ENCODE data around the gene UBE3B.

UBE3B gene

GRCh38 chr12:109432431-109432830 lies 45.0 kb upstream of the UBE3B start:
- H3K9ac ChIP-seq (ENCODE audit: low read length), result no peak overlapping the region
- H2BK5ac ChIP-seq (ENCODE audit: low read depth, low read length, poor library complexity), result no peak overlapping the region
- H3K18ac ChIP-seq (ENCODE audit: low read length), result no peak overlapping the region
- H4K8ac ChIP-seq (ENCODE audit: low read depth, low read length), result no peak overlapping the region
- H3K14ac ChIP-seq (ENCODE audit: low read length), result no peak overlapping the region
- H3K36me3 ChIP-seq (ENCODE audit: control insufficient read depth in 1 of 2, insufficient read depth in 2 of 2, low read length in 2 of 2), result no peaks in the 10 kb centered on the region
- H3K4me1 ChIP-seq (ENCODE audit: control insufficient read depth in 1 of 2, insufficient read depth in 2 of 2, low read length in 2 of 2), result peaks cover 11 to 14% of the 10 kb centered on the region in 2 experiments
- H4K91ac ChIP-seq (ENCODE audit: low read depth, low read length), result no peak overlapping the region
- no peak overlapping the region for H2AK5ac ChIP-seq (ENCODE audit: low read length)
- H2BK120ac ChIP-seq (ENCODE audit: insufficient read depth, low read length, poor library complexity), result no peak overlapping the region
- H3K27ac ChIP-seq (ENCODE audit: low read depth, low read length), result no peak overlapping the region
- H4K12ac ChIP-seq (ENCODE audit: low read depth, low read length), result no peak overlapping the region
- no CpG with 5 or more reads among the region's 6 CpGs for WGBS (ENCODE audit: extremely low coverage, insufficient coverage, insufficient read length)
- no peak overlapping the region for H3K4ac ChIP-seq (ENCODE audit: low read depth, low read length)
- no peak overlapping the region for H2BK12ac ChIP-seq (ENCODE audit: low read length)
- H3K23ac ChIP-seq (ENCODE audit: low read length), result no peak overlapping the region
- no peaks in the 10 kb centered on the region for H3K79me2 ChIP-seq (ENCODE audit: control insufficient read depth, insufficient read depth, low read length, poor library complexity)
- DNase-seq, result peak; percentile 68 to 90
- H3K79me1 ChIP-seq (ENCODE audit: low read length), result no peaks in the 10 kb centered on the region
- no peaks in the 10 kb centered on the region for H3K9me3 ChIP-seq (ENCODE audit: insufficient read depth, low read depth, low read length)
- no peaks in the 10 kb centered on the region for H3K27me3 ChIP-seq (ENCODE audit: insufficient read depth, low read length)
- H3K4me3 ChIP-seq (ENCODE audit: low read depth, low read length), result no peak overlapping the region
- no peak overlapping the region for H3K4me2 ChIP-seq (ENCODE audit: low read length)
- H2AFZ ChIP-seq (ENCODE audit: insufficient read depth, low read length, poor library complexity), result no peak overlapping the region

GRCh38 chr12:109432842-109433304 lies 44.6 kb upstream of the UBE3B start:
- H3K36me3 ChIP-seq (ENCODE audit: control insufficient read depth in 1 of 2, insufficient read depth in 2 of 2, low read length in 2 of 2), result no peaks in the 10 kb centered on the region
- no peaks in the 10 kb centered on the region for H3K79me1 ChIP-seq (ENCODE audit: low read length)
- H3K4me1 ChIP-seq (ENCODE audit: control insufficient read depth in 1 of 2, insufficient read depth in 2 of 2, low read length in 2 of 2), result peaks cover 11 to 14% of the 10 kb centered on the region in 2 experiments
- no peak overlapping the region for H4K91ac ChIP-seq (ENCODE audit: low read depth, low read length)
- no peak overlapping the region for H3K14ac ChIP-seq (ENCODE audit: low read length)
- H3K9ac ChIP-seq (ENCODE audit: low read length), result no peak overlapping the region
- no peak overlapping the region for H2BK120ac ChIP-seq (ENCODE audit: insufficient read depth, low read length, poor library complexity)
- H3K18ac ChIP-seq (ENCODE audit: low read length), result no peak overlapping the region
- H3K79me2 ChIP-seq (ENCODE audit: control insufficient read depth, insufficient read depth, low read length, poor library complexity), result no peaks in the 10 kb centered on the region
- no peaks in the 10 kb centered on the region for H3K27me3 ChIP-seq (ENCODE audit: insufficient read depth, low read length)
- no peak overlapping the region for H3K4me3 ChIP-seq (ENCODE audit: low read depth, low read length)
- no peak overlapping the region for H3K4ac ChIP-seq (ENCODE audit: low read depth, low read length)
- no peak overlapping the region for H3K4me2 ChIP-seq (ENCODE audit: low read length)
- no peak overlapping the region for H2AFZ ChIP-seq (ENCODE audit: insufficient read depth, low read length, poor library complexity)
- H3K27ac ChIP-seq (ENCODE audit: low read depth, low read length), result no peak overlapping the region
- DNase-seq, result peak; percentile 88 to 94
- no peak overlapping the region for H2BK5ac ChIP-seq (ENCODE audit: low read depth, low read length, poor library complexity)
- no peak overlapping the region for H3K23ac ChIP-seq (ENCODE audit: low read length)
- H3K9me3 ChIP-seq (ENCODE audit: insufficient read depth, low read depth, low read length), result no peaks in the 10 kb centered on the region
- WGBS (ENCODE audit: extremely low coverage, insufficient coverage, insufficient read length), result no CpG with 5 or more reads among the region's 14 CpGs
- H4K8ac ChIP-seq (ENCODE audit: low read depth, low read length), result no peak overlapping the region
- H4K12ac ChIP-seq (ENCODE audit: low read depth, low read length), result no peak overlapping the region
- H2AK5ac ChIP-seq (ENCODE audit: low read length), result no peak overlapping the region
- H2BK12ac ChIP-seq (ENCODE audit: low read length), result peak overlapping the region; percentile 1

DNA sequence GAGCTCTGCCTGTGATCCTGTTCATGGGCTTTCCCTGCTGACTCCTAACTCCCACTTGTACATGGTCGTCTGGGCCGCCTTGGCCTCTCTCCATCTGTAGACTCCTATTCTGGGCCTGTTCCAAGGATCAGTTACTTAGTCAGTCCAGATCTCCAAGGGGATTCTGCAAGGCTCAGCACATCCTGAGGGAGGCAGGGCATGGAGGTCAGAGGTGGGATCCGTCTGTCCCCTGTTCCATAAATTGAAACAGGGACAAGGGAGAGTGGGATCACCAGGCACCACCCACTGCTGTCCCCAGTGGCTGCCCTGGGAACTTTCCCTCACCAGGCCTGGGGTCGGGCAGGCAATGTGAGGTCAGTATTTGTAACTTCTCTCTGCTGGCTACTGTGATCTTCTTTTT lies 43.8 kb upstream of the UBE3B start:
- Histone ChIP-seq H2AK5ac (ENCODE audit: low read length) (peak overlapping the region; percentile 22), H2BK120ac (ENCODE audit: insufficient read depth, low read length, poor library complexity) (no peak overlapping the region), H3K79me1 (ENCODE audit: low read length) (no peaks in the 10 kb centered on the region), H3K23ac (ENCODE audit: low read length) (no peak overlapping the region), H3K9me3 (ENCODE audit: insufficient read depth, low read depth, low read length) (no peaks in the 10 kb centered on the region), H3K27ac (ENCODE audit: low read depth, low read length) (no peak overlapping the region), H3K4me2 (ENCODE audit: low read length) (no peak overlapping the region), H2AFZ (ENCODE audit: insufficient read depth, low read length, poor library complexity) (peak overlapping the region; percentile 17), H3K27me3 (ENCODE audit: insufficient read depth, low read length) (no peaks in the 10 kb centered on the region), H2BK12ac (ENCODE audit: low read length) (peak overlapping the region; percentile 36), H3K36me3 (ENCODE audit: control insufficient read depth in 1 of 2, insufficient read depth in 2 of 2, low read length in 2 of 2) (no peaks in the 10 kb centered on the region), H4K91ac (ENCODE audit: low read depth, low read length) (peak overlapping the region; percentile 35), H2BK5ac (ENCODE audit: low read depth, low read length, poor library complexity) (no peak overlapping the region), H3K14ac (ENCODE audit: low read length) (no peak overlapping the region), H4K12ac (ENCODE audit: low read depth, low read length) (no peak overlapping the region), H3K4me1 (ENCODE audit: control insufficient read depth in 1 of 2, insufficient read depth in 2 of 2, low read length in 2 of 2) (peaks cover 11 to 14% of the 10 kb centered on the region in 2 experiments), H3K4me3 (ENCODE audit: low read depth, low read length) (no peak overlapping the region), H4K8ac (ENCODE audit: low read depth, low read length) (peak overlapping the region; percentile 29), H3K18ac (ENCODE audit: low read length) (no peak overlapping the region), H3K9ac (ENCODE audit: low read length) (no peak overlapping the region), H3K79me2 (ENCODE audit: control insufficient read depth, insufficient read depth, low read length, poor library complexity) (no peaks in the 10 kb centered on the region), H3K4ac (ENCODE audit: low read depth, low read length) (no peak overlapping the region)
- WGBS (ENCODE audit: extremely low coverage, insufficient coverage, insufficient read length), result no CpG with 5 or more reads among the region's 4 CpGs
- peak in 1 of 2 donors; percentile 20 for DNase-seq

GRCh38 chr12:109434582-109434981 lies 42.9 kb upstream of the UBE3B start:
- Histone ChIP-seq H3K79me1 (ENCODE audit: low read length) (no peaks in the 10 kb centered on the region), H4K12ac (ENCODE audit: low read depth, low read length) (no peak overlapping the region), H4K8ac (ENCODE audit: low read depth, low read length) (no peak overlapping the region), H2AFZ (ENCODE audit: insufficient read depth, low read length, poor library complexity) (no peak overlapping the region), H3K4ac (ENCODE audit: low read depth, low read length) (no peak overlapping the region), H3K23ac (ENCODE audit: low read length) (no peak overlapping the region), H2BK120ac (ENCODE audit: insufficient read depth, low read length, poor library complexity) (no peak overlapping the region), H3K18ac (ENCODE audit: low read length) (no peak overlapping the region), H3K4me2 (ENCODE audit: low read length) (no peak overlapping the region), H3K14ac (ENCODE audit: low read length) (no peak overlapping the region), H3K4me3 (ENCODE audit: low read depth, low read length) (no peak overlapping the region), H4K91ac (ENCODE audit: low read depth, low read length) (no peak overlapping the region), H3K36me3 (ENCODE audit: control insufficient read depth in 1 of 2, insufficient read depth in 2 of 2, low read length in 2 of 2) (no peaks in the 10 kb centered on the region), H3K9ac (ENCODE audit: low read length) (no peak overlapping the region), H3K27me3 (ENCODE audit: insufficient read depth, low read length) (no peaks in the 10 kb centered on the region), H3K9me3 (ENCODE audit: insufficient read depth, low read depth, low read length) (no peaks in the 10 kb centered on the region), H2BK12ac (ENCODE audit: low read length) (no peak overlapping the region), H3K4me1 (ENCODE audit: control insufficient read depth in 1 of 2, insufficient read depth in 2 of 2, low read length in 2 of 2) (peaks cover 11 to 14% of the 10 kb centered on the region in 2 experiments), H2AK5ac (ENCODE audit: low read length) (no peak overlapping the region), H2BK5ac (ENCODE audit: low read depth, low read length, poor library complexity) (no peak overlapping the region), H3K27ac (ENCODE audit: low read depth, low read length) (no peak overlapping the region), H3K79me2 (ENCODE audit: control insufficient read depth, insufficient read depth, low read length, poor library complexity) (no peaks in the 10 kb centered on the region)
- no CpG with 5 or more reads among the region's 7 CpGs for WGBS (ENCODE audit: extremely low coverage, insufficient coverage, insufficient read length)
- no peak for DNase-seq

Measured in trophoblast cell (in vitro differentiated cells and primary cell).